KMS-11 (cell line): ENCODE data around the gene ARG2.
A peak's percentile ranks its signal among the peaks of the same experiment; 100 is the strongest.

Experiments
- H2AFZ ChIP-seq: fragments of 200-600 bp; sonication (generic); 2 replicates; pipeline ENCODE4 v1.6.1; 2016; ENCODE audit warnings: antibody characterized with exemption, mixed run types, low read depth
- H3K27ac ChIP-seq: fragments of 200-600 bp; sonication (generic); 2 replicates; pipeline ENCODE4 v1.6.1; 2016; ENCODE audit warnings: mild to moderate bottlenecking, mixed run types
- H3K27me3 ChIP-seq: fragments of 200-600 bp; sonication (generic); 2 replicates; pipeline ENCODE4 v1.6.1; 2017; ENCODE audit warnings: mild to moderate bottlenecking, low read depth, mixed run types, moderate library complexity; ENCODE audit not compliant: insufficient read depth
- H3K36me3 ChIP-seq: fragments of 200-600 bp; sonication (generic); 2 replicates; pipeline ENCODE4 v1.6.1; 2017; ENCODE audit warnings: mild to moderate bottlenecking, mixed run types; ENCODE audit not compliant: insufficient read depth
- H3K4me1 ChIP-seq: fragments of 200-600 bp; sonication (generic); 2 replicates; pipeline ENCODE4 v1.6.1; 2016; ENCODE audit warnings: mild to moderate bottlenecking, low read depth, mixed run types; ENCODE audit not compliant: poor library complexity, severe bottlenecking
- H3K4me2 ChIP-seq: fragments of 200-600 bp; sonication (generic); 2 replicates; pipeline ENCODE4 v1.7.0; 2016; ENCODE audit warnings: mild to moderate bottlenecking, mixed run types
- H3K4me3 ChIP-seq: fragments of 200-600 bp; sonication (generic); IDR thresholded peaks from 2 replicates; pipeline ENCODE4 v1.6.1; 2017; ENCODE audit warnings: low read depth, low read length, mixed read lengths; ENCODE audit not compliant: insufficient read depth
- H3K79me2 ChIP-seq: fragments of 200-600 bp; sonication (generic); 2 replicates; pipeline ENCODE4 v1.6.1; 2016; ENCODE audit warnings: low read depth, mixed run types; ENCODE audit not compliant: insufficient read depth
- H3K9ac ChIP-seq: fragments of 200-600 bp; sonication (generic); 2 replicates; pipeline ENCODE4 v1.6.1; 2016; ENCODE audit warnings: mild to moderate bottlenecking, mixed run types
- H4K20me1 ChIP-seq: fragments of 200-600 bp; sonication (generic); 2 replicates; pipeline ENCODE4 v1.6.1; 2016; ENCODE audit warnings: mild to moderate bottlenecking, mixed run types; ENCODE audit not compliant: insufficient read depth
- CTCF ChIP-seq: fragments of 200-600 bp; sonication (generic); conservative IDR thresholded peaks from 2 replicates; pipeline ENCODE4 v1.6.1; 2017; ENCODE audit warnings: low read depth, mild to moderate bottlenecking, antibody characterized with exemption, low read length, moderate library complexity, mixed read lengths

ARG2 gene

DNA sequence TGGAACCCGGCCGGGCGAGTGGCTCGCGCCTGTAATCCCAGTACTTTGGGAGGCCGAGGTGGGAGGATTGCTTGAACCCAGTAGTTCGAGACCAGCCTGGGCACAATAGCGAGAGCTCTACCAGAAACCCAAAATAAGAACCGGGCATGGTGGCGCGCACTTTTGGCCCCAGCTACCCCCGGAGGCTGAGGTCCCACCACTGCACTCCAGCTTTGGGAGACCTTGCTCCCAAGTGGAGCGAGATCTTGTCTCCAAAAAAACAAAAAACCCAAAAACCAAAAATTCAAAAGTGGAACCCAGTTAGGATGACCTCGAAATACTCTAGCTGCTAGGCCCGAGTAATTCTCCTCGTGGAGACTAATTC is 55.5 kb downstream of the ARG2 start:
- H3K4me2 ChIP-seq: peak overlapping the region; percentile 57; the same call in 1 of the 2 replicates
- H2AFZ ChIP-seq: peak overlapping the region; percentile 82
- peaks cover 5% of the 10 kb centered on the region; the same call in 1 of the 2 replicates for H4K20me1 ChIP-seq
- H3K27me3 ChIP-seq: no peaks in the 10 kb centered on the region
- H3K79me2 ChIP-seq: peaks cover 20% of the 10 kb centered on the region; the same call in 1 of the 2 replicates
- H3K27ac ChIP-seq: no peak overlapping the region
- peaks cover 27% of the 10 kb centered on the region for H3K4me1 ChIP-seq
- H3K9ac ChIP-seq: peak overlapping the region; percentile 66; the same call in 1 of the 2 replicates
- H3K36me3 ChIP-seq: no peaks in the 10 kb centered on the region
- TF ChIP-seq CTCF: no peak
- H3K4me3 ChIP-seq: no peak overlapping the region

DNA sequence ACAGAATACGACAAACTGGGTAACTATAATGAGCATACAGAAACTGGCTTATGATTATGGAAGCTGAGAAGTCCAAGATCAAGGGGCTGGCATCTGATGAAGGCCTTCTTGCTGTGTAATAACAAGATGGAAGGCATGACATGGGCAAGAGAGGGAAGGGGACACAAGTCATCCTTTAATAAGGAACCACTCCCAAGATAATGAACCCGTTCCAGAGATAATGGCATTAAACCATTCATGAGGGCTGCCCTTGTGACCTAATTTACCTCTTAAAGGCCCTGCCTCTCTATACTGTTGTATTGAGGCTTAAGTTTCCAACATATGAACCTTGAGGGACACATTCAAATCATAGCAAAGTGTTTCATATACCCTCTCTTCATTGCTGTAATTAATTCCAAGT is 59.3 kb downstream of the ARG2 start:
- Histone ChIP-seq H3K27me3 (no peaks in the 10 kb centered on the region), H3K4me2 (no peak overlapping the region), H4K20me1 (0 out of 2 replicates have a peak, but pooled peaks cover under 1% of the 10 kb centered on the region), H3K9ac (no peak overlapping the region), H3K4me3 (no peak overlapping the region), H3K27ac (no peak overlapping the region), H2AFZ (no peak overlapping the region), H3K4me1 (peaks cover 16% of the 10 kb centered on the region), H3K79me2 (peaks cover under 1% of the 10 kb centered on the region; the same call in 1 of the 2 replicates), H3K36me3 (0 out of 2 replicates have a peak, but pooled peaks cover 4% of the 10 kb centered on the region)
- no peak for TF ChIP-seq CTCF

- no peak overlapping the region; the same call in 1 of the 2 replicates for H3K4me2 ChIP-seq
- H2AFZ ChIP-seq: no peak overlapping the region
- H3K4me3 ChIP-seq: no peak overlapping the region
- no peak for TF ChIP-seq CTCF
- no peak overlapping the region for H3K9ac ChIP-seq
- peaks cover 16% of the 10 kb centered on the region for H3K4me1 ChIP-seq
- no peaks in the 10 kb centered on the region for H4K20me1 ChIP-seq
- H3K79me2 ChIP-seq: no peaks in the 10 kb centered on the region
- 0 out of 2 replicates have a peak, but pooled peaks cover 4% of the 10 kb centered on the region for H3K36me3 ChIP-seq
- no peaks in the 10 kb centered on the region for H3K27me3 ChIP-seq
- no peak overlapping the region; the same call in 1 of the 2 replicates for H3K27ac ChIP-seq
These were observed 60.4 kb downstream of the ARG2 start for GRCh38 chr14:67680121-67680602.

DNA sequence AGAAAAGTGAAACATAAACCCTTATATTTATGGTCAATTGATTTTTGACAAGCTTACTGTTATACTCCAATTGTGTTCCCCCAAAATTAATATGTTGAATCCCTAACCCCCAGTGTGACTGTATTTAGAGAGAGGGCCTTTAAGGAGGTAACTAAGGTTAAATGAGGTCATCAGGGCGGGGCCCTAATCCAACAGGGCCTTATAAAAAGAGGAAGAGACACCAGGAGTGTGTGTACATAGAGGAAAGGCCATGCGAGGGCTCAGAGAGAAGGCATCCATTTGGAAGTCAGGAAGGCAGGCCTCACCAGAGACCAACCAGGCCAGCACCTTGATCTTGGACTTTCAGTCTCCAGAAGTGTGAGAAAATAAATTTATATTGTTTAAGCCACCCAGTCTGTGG is 61.2 kb downstream of the ARG2 start:
- H2AFZ ChIP-seq: no peak overlapping the region
- H3K9ac ChIP-seq: no peak overlapping the region
- no peak overlapping the region for H3K27ac ChIP-seq
- no peak overlapping the region for H3K4me3 ChIP-seq
- no peaks in the 10 kb centered on the region for H3K27me3 ChIP-seq
- no peaks in the 10 kb centered on the region for H4K20me1 ChIP-seq
- TF ChIP-seq CTCF: no peak
- no peaks in the 10 kb centered on the region for H3K79me2 ChIP-seq
- 0 out of 2 replicates have a peak, but pooled peaks cover 4% of the 10 kb centered on the region for H3K36me3 ChIP-seq
- no peak overlapping the region for H3K4me2 ChIP-seq
- H3K4me1 ChIP-seq: peaks cover 16% of the 10 kb centered on the region
